GM18499 (cell line): ENCODE measurements around the gene CLIC5.

Experiments used
- ATAC-seq: cut with Tn5 transposase; IDR thresholded peaks from one replicate; pipeline ENCODE4 v1.9.1; 2021; ENCODE audit warnings: moderate number of reproducible peaks; ENCODE audit not compliant: insufficient read depth, unreplicated experiment

Gene CLIC5

GRCh38 chr6:45966797-45967196 lies 48.9 kb downstream of the CLIC5 start:
- no peak for ATAC-seq

- ATAC-seq, result no peak
Measured at GRCh38 chr6:45966340-45966739, 49.3 kb downstream of the CLIC5 start.

- no peak for ATAC-seq
Measured at GRCh38 chr6:45965792-45966191, 49.9 kb downstream of the CLIC5 start.

GRCh38 chr6:45965007-45965406 lies 50.7 kb downstream of the CLIC5 start:
- ATAC-seq, result no peak

GRCh38 chr6:45964300-45964699 lies 51.4 kb downstream of the CLIC5 start:
- ATAC-seq, result no peak

- ATAC-seq, result no peak
Measured at GRCh38 chr6:45963896-45964295, 51.8 kb downstream of the CLIC5 start.

GRCh38 chr6:45961125-45961524 lies 54.5 kb downstream of the CLIC5 start:
- ATAC-seq, result no peak

GRCh38 chr6:45959534-45960145 lies 56.0 kb downstream of the CLIC5 start:
- no peak for ATAC-seq

- no peak for ATAC-seq
Measured at GRCh38 chr6:45956663-45957062, 59.0 kb downstream of the CLIC5 start.

GRCh38 chr6:45956176-45956575 lies 59.5 kb downstream of the CLIC5 start:
- ATAC-seq, result no peak

GRCh38 chr6:45955597-45955996 lies 60.1 kb downstream of the CLIC5 start:
- no peak for ATAC-seq

GRCh38 chr6:45952546-45952945 lies 63.1 kb downstream of the CLIC5 start:
- ATAC-seq, result no peak

GRCh38 chr6:45952168-45952529 lies 63.5 kb downstream of the CLIC5 start:
- ATAC-seq, result no peak

GRCh38 chr6:45951321-45952167 lies 64.1 kb downstream of the CLIC5 start:
- no peak for ATAC-seq

GRCh38 chr6:45949256-45949655 lies 66.4 kb downstream of the CLIC5 start:
- no peak for ATAC-seq

GRCh38 chr6:45947807-45948206 lies 67.9 kb downstream of the CLIC5 start:
- ATAC-seq, result no peak

GRCh38 chr6:45946887-45947286 lies 68.8 kb downstream of the CLIC5 start:
- no peak for ATAC-seq

- no peak for ATAC-seq
Measured at GRCh38 chr6:45946352-45946751, 69.3 kb downstream of the CLIC5 start.

GRCh38 chr6:45942953-45943352 lies 72.7 kb downstream of the CLIC5 start:
- ATAC-seq, result no peak

GRCh38 chr6:45933855-45934254 lies 81.8 kb downstream of the CLIC5 start:
- no peak for ATAC-seq

- ATAC-seq, result no peak
Measured at GRCh38 chr6:45931232-45931631, 84.4 kb downstream of the CLIC5 start.
